GM19023 (cell line): ENCODE results near the gene RGS14.
"Not testable (repeated sequence)": the region's sequence is repeated elsewhere in the genome, so short reads cannot be mapped to it uniquely, and the experiment has no call there.

Experiments
- ATAC-seq: cut with Tn5 transposase; IDR thresholded peaks from one replicate; pipeline ENCODE4 v1.9.1; 2021; ENCODE audit warnings: mild to moderate bottlenecking, moderate library complexity; ENCODE audit not compliant: unreplicated experiment

Gene RGS14

GRCh38 chr5:177346820-177347219, 10.9 kb upstream of the RGS14 start:
- no peak for ATAC-seq

- no peak for ATAC-seq
Observed at GRCh38 chr5:177347699-177348098, 10.0 kb upstream of the RGS14 start.

GRCh38 chr5:177349362-177349647, 8.4 kb upstream of the RGS14 start:
- ATAC-seq: no peak

- no peak for ATAC-seq
Observed at GRCh38 chr5:177349762-177350161, 8.0 kb upstream of the RGS14 start.

- ATAC-seq: no peak
Observed at GRCh38 chr5:177350776-177351391, 6.8 kb upstream of the RGS14 start.

- ATAC-seq: peak; percentile 94
Observed at GRCh38 chr5:177351392-177352329, 6.1 kb upstream of the RGS14 start, which contains the start of gene LMAN2. Gene LMAN2, minus strand, starts transcription at chr5:177351668. Its CDS starts 21 bp downstream, at chr5:177351647.

GRCh38 chr5:177353093-177353492, 4.6 kb upstream of the RGS14 start:
- no peak for ATAC-seq

GRCh38 chr5:177354256-177354655, 3.5 kb upstream of the RGS14 start:
- ATAC-seq: no peak

GRCh38 chr5:177354711-177355110, 3.0 kb upstream of the RGS14 start:
- ATAC-seq: no peak

- ATAC-seq: no peak
Observed at GRCh38 chr5:177355162-177355867, 2.4 kb upstream of the RGS14 start.

GRCh38 chr5:177355868-177356168, 1.9 kb upstream of the RGS14 start:
- no peak for ATAC-seq

GRCh38 chr5:177356746-177357145, 978 bp upstream of the RGS14 start:
- ATAC-seq: no peak

- no peak for ATAC-seq
Observed at GRCh38 chr5:177357146-177357458, 622 bp upstream of the RGS14 start.

- peak; percentile 1 for ATAC-seq
Observed at GRCh38 chr5:177358370-177358819, 671 bp downstream of the RGS14 start.

GRCh38 chr5:177359451-177359851, 1.7 kb downstream of the RGS14 start:
- ATAC-seq: no peak

GRCh38 chr5:177359860-177360259, 2.1 kb downstream of the RGS14 start:
- no peak for ATAC-seq

- not testable (repeated sequence) for ATAC-seq
Observed at GRCh38 chr5:177360740-177361139, 3.0 kb downstream of the RGS14 start.

GRCh38 chr5:177361418-177362291, 3.9 kb downstream of the RGS14 start:
- ATAC-seq: no peak

- no peak for ATAC-seq
Observed at GRCh38 chr5:177362292-177362609, 4.5 kb downstream of the RGS14 start.

- ATAC-seq: peak; percentile 36
Observed at GRCh38 chr5:177362610-177363507, 5.1 kb downstream of the RGS14 start.
